HG03469 (cell line): ENCODE measurements around the gene OXCT1.
A peak's percentile ranks its signal among the peaks of the same experiment; 100 is the strongest.
"Not testable (repeated sequence)": the region's sequence is repeated elsewhere in the genome, so short reads cannot be mapped to it uniquely, and the experiment has no call there.

ENCODE experiments used
- ATAC-seq: cut with Tn5 transposase; IDR thresholded peaks from one replicate; pipeline ENCODE4 v1.9.1; 2021; ENCODE audit warnings: mild to moderate bottlenecking, moderate library complexity, moderate number of reproducible peaks; ENCODE audit not compliant: unreplicated experiment

The OXCT1 gene

DNA sequence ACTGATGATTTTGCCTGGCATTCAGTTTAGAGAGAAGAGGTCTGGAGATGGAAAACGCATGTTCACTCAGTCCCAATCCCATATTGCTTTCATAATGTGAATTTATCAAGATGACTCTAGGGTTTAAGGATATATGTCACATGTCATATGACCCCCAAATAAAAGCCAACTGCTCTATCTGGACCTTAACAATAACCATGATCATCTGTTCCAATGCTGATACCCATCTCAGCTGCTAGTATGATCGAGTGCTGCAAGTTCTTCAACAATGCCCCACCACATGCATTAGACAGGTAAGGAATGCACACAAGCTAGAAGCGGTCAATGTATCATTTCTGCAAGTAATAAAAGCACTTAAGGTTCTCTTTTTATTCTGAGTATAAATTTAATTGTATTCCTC is 91.8 kb downstream of the OXCT1 start:
- ATAC-seq: no peak

DNA sequence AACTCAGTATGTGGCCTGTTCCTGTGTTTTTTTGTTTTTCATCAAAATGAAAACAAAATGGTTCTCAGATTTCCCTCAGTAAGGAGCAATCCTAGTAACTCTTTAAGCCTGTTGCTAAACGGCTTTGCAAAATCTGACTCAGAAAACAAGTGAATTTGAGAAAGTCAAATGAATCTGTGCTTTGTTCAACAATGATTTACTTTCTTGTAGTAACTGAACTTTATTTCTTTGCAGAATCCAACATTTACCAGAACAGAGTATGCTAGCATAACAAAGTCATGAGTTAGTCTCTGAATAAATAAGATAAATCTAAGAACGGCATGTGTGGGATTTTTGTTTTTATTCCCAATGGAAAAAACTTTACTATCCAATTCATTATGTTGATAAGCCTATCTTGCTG is 93.8 kb downstream of the OXCT1 start:
- ATAC-seq: no peak

GRCh38 chr5:41773799-41774198 is 96.4 kb downstream of the OXCT1 start:
- ATAC-seq: no peak

GRCh38 chr5:41772785-41773442 is 97.3 kb downstream of the OXCT1 start:
- ATAC-seq: no peak

DNA sequence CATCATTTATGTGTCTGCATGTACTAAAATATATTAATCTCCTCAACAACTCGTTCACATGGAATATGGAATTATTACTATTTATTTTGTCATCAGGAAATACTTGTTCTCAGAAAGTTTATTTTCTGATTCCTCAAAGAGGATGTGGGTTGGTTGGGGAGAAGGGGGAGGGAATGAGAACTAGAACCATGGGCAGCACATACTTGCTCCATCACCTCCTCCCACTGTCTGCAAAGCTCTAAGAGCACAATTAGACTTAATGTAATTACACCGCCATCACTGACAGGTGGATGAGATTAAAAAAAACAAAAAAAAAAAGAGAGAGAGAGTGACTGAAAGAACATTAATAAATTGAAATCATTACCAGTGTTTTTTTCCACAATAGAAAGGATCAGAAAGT is 98.2 kb downstream of the OXCT1 start:
- ATAC-seq: no peak

GRCh38 chr5:41770799-41771198 is 99.4 kb downstream of the OXCT1 start:
- ATAC-seq: peak; percentile 81

DNA sequence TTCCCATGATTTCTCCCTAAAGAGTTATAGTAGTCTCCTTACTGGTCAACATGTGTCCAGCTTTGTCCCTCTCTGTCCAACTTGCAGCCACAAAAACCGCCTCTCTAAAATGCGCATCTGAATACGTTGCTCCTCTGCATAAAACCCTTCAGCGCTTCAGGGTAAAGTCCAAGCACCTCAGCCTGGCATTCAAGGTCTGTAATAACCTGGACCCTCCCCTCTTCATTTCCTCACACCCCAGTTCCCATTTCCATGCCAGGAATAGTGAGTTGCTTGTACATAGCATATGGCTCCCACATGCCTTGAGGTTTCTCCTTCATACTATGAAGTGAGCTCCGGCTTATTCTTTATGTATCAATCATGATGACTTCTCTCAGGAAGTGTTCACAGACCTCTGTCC is 101.5 kb downstream of the OXCT1 start:
- no peak for ATAC-seq

GRCh38 chr5:41764650-41765049 is 105.6 kb downstream of the OXCT1 start:
- ATAC-seq: no peak

- no peak for ATAC-seq
Measured at GRCh38 chr5:41763574-41763973, 106.7 kb downstream of the OXCT1 start.

- ATAC-seq: no peak
Measured at GRCh38 chr5:41763081-41763480, 107.1 kb downstream of the OXCT1 start.

DNA sequence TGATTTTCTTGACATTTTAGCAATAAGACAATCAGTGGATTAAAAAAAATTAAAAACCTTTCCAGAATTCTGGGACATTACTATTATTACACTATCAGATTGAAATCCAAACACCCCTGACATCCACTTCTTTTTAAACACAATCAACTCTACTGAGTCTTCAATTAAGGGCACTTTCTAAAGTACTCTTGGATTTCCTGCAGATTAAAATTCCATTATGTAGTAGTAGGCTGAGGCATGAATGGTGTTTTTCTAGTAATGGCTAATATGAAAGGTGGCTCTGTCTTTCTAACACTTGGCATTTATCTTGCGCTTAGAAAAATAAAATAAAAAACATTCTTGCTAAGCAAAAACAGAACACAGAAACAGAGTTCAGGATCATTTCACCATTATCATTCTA is 107.8 kb downstream of the OXCT1 start:
- ATAC-seq: no peak

DNA sequence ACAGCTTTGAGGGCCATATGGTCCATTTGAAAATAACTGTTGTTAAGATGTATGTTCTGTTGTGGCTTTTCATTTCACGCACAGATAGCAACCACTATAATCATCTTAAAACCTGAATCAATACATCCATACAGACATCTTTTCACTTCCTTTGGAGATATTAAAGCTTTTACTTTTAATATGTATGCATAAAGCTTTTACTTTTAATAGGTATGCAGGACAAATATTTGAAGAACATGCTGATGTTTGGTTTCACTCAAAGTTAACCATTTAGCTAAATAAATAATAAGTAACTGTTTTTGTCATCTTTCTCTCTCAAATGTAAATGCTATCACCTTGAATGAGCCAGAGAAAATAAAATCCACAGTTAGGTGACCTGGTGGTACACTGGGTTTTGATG is 108.6 kb downstream of the OXCT1 start:
- ATAC-seq: no peak

DNA sequence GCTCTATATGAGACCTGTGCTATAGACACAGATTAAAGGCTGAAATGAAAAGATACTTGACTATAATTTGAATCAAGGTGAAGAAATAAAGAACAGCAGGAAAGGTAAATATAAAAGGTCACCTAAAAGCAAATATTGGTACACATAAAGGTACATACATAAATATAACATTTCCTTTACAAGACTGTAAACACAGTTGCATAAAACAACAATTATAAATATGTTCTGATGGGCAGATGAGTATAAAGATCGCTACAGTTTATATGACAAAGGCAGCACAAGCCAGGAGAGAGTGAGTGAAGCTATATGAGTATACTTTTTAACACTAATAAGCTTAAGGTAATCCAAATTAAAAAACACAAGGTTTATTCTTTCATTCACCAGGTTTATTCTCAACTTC is 114.5 kb downstream of the OXCT1 start:
- ATAC-seq: no peak

DNA sequence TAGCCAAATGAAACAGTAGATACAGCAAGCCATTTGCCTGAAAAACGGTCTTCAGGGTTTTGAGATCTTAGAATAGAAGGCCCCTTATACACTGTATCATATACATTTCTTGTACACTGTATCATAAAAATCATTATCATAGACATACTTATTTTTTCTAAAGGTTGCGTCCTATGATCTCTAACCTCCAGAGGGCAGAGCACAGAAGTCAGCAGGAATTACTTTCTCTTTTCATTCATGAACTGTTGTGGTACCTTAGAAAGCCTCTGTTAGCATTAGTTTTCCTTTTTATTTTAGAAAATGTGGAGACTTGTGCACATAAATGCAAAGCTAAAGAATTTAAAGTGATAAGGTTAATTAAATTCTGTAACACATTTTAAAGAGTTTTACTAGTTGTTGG is 115.4 kb downstream of the OXCT1 start:
- peak; percentile 72 for ATAC-seq

DNA sequence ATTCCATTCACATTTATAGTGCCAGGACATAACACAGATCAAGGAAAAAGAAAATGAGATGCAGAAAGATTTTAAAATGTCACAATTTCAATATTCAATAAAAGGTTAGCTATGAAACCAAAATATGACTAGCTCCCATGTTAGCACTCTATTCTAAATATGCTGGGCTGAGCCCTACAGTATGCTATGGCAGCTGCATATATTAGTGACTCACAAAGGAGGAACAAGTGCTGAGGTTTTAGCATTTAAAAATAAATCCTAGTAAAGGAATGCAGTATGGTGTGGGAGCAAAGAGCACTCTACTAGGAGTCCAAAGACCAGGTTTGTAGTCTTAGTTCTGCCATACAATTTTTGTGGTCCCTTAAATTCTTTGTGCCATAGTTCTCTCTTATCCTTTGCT is 118.4 kb downstream of the OXCT1 start:
- ATAC-seq: no peak

- ATAC-seq: peak; percentile 90
Measured at GRCh38 chr5:41748631-41749030, 121.6 kb downstream of the OXCT1 start.

DNA sequence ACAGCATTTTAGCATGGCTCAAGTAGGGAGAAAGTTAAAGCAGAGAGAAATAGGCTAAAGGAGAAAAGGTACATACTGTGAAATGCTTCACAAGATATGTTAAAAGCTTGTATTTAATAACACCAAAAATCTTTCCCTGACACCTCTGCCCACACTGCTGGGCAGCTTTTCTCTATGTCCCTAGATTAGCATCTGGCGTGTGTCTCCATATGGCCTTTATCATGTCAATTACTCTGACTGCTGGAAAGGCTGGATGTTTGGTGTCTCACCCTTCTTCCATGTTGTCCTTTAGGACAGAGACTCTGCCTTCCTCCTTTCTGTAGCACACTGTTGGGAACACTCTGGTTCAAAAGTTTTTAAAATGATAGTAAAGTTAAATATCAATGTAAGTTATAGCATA is 122.5 kb downstream of the OXCT1 start:
- no peak for ATAC-seq

GRCh38 chr5:41747301-41747700 is 122.9 kb downstream of the OXCT1 start:
- no peak for ATAC-seq

GRCh38 chr5:41742608-41743007 is 127.6 kb downstream of the OXCT1 start:
- ATAC-seq: not testable (repeated sequence)

GRCh38 chr5:41738710-41739354 is 131.4 kb downstream of the OXCT1 start:
- no peak for ATAC-seq

DNA sequence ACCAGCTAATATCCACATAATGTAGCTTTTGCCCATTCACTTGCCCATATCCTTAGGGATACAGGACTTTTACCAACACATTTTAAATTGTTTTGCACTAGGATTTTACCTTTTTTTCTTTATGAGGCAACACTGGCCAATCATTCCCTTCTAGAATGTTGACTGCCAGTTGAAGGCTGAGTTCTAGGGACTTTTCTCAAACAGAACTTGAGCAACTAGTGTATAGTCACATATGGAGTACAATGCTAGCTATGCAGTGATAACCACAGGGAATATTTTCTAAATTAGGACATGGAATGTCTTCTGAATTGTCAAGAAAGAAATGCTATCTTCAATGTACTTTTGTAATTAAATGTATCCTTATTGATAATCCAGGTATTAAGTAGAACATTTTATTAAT is 133.6 kb downstream of the OXCT1 start:
- no peak for ATAC-seq

GRCh38 chr5:41735213-41735612 is 135.0 kb downstream of the OXCT1 start:
- no peak for ATAC-seq

- not testable (repeated sequence) for ATAC-seq
Measured at GRCh38 chr5:41729381-41729780, 140.8 kb downstream of the OXCT1 start.
